Fibroblast of lung (primary cell): ENCODE results near the gene CHRM5. TPM values are rescaled to one million over a fixed set of nuclear protein-coding genes. Genes with fewer than 3 reads are reported as not detected.

Source experiments
- DNase-seq, 2 donors: peaks; one replicate each; pipeline versions ENCODE4 v3.0.0 to v3.0.0-alpha.2; 2010; ENCODE audit warnings: low read depth in 2 of 2
- H2AFZ ChIP-seq: 2 replicates; pipeline ENCODE4 v1.5.1; 2012; ENCODE audit warnings: low read length, control low read depth, inconsistent platforms
- H3K27ac ChIP-seq: 2 replicates; pipeline ENCODE4 v1.5.1; 2011; ENCODE audit warnings: low read length, control low read depth; ENCODE audit not compliant: insufficient read depth
- H3K27me3 ChIP-seq: 2 replicates; pipeline ENCODE4 v1.5.1; 2011; ENCODE audit warnings: mild to moderate bottlenecking, low read length; ENCODE audit not compliant: control insufficient read depth, insufficient read depth
- H3K36me3 ChIP-seq: 2 replicates; pipeline ENCODE4 v1.5.1; 2011; ENCODE audit warnings: low read length; ENCODE audit not compliant: control insufficient read depth, insufficient read depth
- H3K4me1 ChIP-seq: 2 replicates; pipeline ENCODE4 v1.5.1; 2011; ENCODE audit warnings: low read length; ENCODE audit not compliant: control insufficient read depth, insufficient read depth; ENCODE audit errors: extremely low read depth
- H3K4me2 ChIP-seq: 2 replicates; pipeline ENCODE4 v1.5.1; 2011; ENCODE audit warnings: low read length, control low read depth; ENCODE audit not compliant: insufficient read depth; ENCODE audit errors: extremely low read depth
- H3K4me3 ChIP-seq, 4 experiments: fragments of 200-600 bp in 1 of 4; sonication (generic) in 1 of 4; replicated peaks in 1 of 4; 2 replicates each; pipeline ENCODE4 v1.5.1; 2011 to 2016; ENCODE audit warnings: low read length in 4 of 4, low read depth in 3 of 4, mild to moderate bottlenecking in 3 of 4, control low read depth in 2 of 4, inconsistent platforms in 1 of 4, mixed read lengths in 1 of 4; ENCODE audit not compliant: insufficient read depth in 1 of 4; ENCODE audit errors: control extremely low read depth in 1 of 4
- H3K79me2 ChIP-seq: 2 replicates; pipeline ENCODE4 v1.5.1; 2012; ENCODE audit warnings: mild to moderate bottlenecking, low read length, inconsistent platforms; ENCODE audit not compliant: control insufficient read depth, insufficient read depth
- H3K9ac ChIP-seq: 2 replicates; pipeline ENCODE4 v1.5.1; 2011; ENCODE audit warnings: mild to moderate bottlenecking, low read length, control low read depth; ENCODE audit not compliant: insufficient read depth
- H3K9me3 ChIP-seq: 2 replicates; pipeline ENCODE4 v1.5.1; 2012; ENCODE audit warnings: low read depth, low read length; ENCODE audit not compliant: control insufficient read depth, insufficient read depth
- H4K20me1 ChIP-seq: 2 replicates; pipeline ENCODE4 v1.5.1; 2011; ENCODE audit warnings: low read length; ENCODE audit not compliant: control insufficient read depth, insufficient read depth; ENCODE audit errors: extremely low read depth
- EZH2 ChIP-seq: IDR thresholded peaks from 2 replicates; pipeline ENCODE4 v1.5.1; 2012; ENCODE audit warnings: low read length, control low read depth, mild to moderate bottlenecking; ENCODE audit errors: missing control alignments
- polyA plus RNA-seq, 2 donors: library from polyadenylated mRNA; depleted of rRNA in 1 of 2; stranded (reverse) in 1 of 2; unstranded in 1 of 2; fragments of >200 nt; gene quantifications; 2 replicates each; pipeline ENCODE4 v1.2.1, GENCODE V29; 2011 to 2012; ENCODE audit warnings: missing spikeins in 1 of 2
- total RNA-seq: library from RNA; depleted of rRNA; stranded (reverse); fragments of >200 nt; gene quantifications from 2 replicates; pipeline ENCODE4 v1.2.1, GENCODE V29; 2014
- TF ChIP-seq, protein P1 (sequence below), 2 donors: IDR thresholded peaks in 1 of 2; conservative IDR thresholded peaks in 1 of 2; 1 replicate in 1 of 2; 2 replicates in 1 of 2; pipeline ENCODE4 v1.5.1; 2011 to 2012; ENCODE audit warnings: low read length in 2 of 2, control low read depth in 1 of 2, inconsistent platforms in 1 of 2, low read depth in 1 of 2, mild to moderate bottlenecking in 1 of 2

CHRM5 gene
- total and polyA plus RNA-seq, 2 donors (not counting 1 experiment from before 2014, with no cell fraction given), result 0.03 TPM; not detected in 1

DNA sequence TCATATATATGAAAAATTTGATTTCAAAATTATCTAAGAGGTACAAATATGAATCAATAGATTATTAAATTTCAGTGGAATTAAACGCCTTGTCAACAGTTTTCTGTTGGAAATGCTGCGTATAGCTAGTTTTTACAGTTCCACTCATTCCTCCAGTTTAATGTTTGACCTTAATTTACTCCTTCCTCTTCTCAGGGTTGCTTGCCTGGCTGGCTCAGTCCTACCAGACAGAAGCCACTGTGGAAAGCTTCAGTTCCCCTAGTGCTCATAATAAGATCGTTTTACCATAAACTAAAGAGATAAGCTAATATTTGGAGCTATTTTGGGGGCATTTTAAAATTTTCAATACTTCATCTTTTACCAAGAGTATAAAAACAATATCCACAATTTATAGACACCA lies 110.6 kb downstream of the CHRM5 start:
- no peaks in the 10 kb centered on the region for H3K9me3 ChIP-seq
- H3K27me3 ChIP-seq, result no peaks in the 10 kb centered on the region
- DNase-seq, result no peak
- H3K27ac ChIP-seq, result no peak overlapping the region
- no peak overlapping the region for H3K4me2 ChIP-seq
- H3K9ac ChIP-seq, result no peak overlapping the region
- no peak overlapping the region for H3K4me3 ChIP-seq
- peaks cover 2% of the 10 kb centered on the region for H3K36me3 ChIP-seq
- no peaks in the 10 kb centered on the region for H3K4me1 ChIP-seq
- H4K20me1 ChIP-seq, result no peaks in the 10 kb centered on the region
- TF ChIP-seq, protein P1, sequence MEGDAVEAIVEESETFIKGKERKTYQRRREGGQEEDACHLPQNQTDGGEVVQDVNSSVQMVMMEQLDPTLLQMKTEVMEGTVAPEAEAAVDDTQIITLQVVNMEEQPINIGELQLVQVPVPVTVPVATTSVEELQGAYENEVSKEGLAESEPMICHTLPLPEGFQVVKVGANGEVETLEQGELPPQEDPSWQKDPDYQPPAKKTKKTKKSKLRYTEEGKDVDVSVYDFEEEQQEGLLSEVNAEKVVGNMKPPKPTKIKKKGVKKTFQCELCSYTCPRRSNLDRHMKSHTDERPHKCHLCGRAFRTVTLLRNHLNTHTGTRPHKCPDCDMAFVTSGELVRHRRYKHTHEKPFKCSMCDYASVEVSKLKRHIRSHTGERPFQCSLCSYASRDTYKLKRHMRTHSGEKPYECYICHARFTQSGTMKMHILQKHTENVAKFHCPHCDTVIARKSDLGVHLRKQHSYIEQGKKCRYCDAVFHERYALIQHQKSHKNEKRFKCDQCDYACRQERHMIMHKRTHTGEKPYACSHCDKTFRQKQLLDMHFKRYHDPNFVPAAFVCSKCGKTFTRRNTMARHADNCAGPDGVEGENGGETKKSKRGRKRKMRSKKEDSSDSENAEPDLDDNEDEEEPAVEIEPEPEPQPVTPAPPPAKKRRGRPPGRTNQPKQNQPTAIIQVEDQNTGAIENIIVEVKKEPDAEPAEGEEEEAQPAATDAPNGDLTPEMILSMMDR (conservative IDR thresholded peaks at IDR 0.05 in 1 of 2, IDR thresholded peaks at IDR 0.05 in 1 of 2; ENCODE audit: low read depth in 1 of 2, low read length in 2 of 2), result no peak
- TF ChIP-seq EZH2, result no peak
- no peak overlapping the region for H2AFZ ChIP-seq
- H3K79me2 ChIP-seq, result no peaks in the 10 kb centered on the region

DNA sequence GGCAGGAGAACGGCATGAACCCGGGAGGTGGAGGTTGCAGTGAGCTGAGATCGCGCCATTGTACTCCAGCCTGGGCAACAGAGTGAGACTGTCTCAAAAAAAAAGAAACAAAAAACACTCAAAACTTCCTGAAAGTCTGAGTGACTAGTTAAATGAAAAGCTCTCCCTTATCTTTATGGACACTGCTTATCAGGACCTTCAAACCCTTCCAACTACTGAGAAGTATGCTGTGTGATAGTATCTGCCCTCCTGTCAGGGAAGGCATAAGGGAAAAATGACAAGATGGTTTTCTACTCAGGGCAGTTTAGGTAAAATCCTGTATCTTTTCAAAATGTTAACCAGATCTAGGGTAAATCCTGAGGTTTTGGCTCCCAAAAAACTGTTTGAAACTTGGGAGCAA lies 111.6 kb downstream of the CHRM5 start:
- Histone ChIP-seq H3K4me3 (no peak overlapping the region), H3K27me3 (no peaks in the 10 kb centered on the region), H3K4me1 (peaks cover 2% of the 10 kb centered on the region), H3K36me3 (peaks cover 2% of the 10 kb centered on the region), H4K20me1 (no peaks in the 10 kb centered on the region), H3K9me3 (no peaks in the 10 kb centered on the region), H2AFZ (no peak overlapping the region), H3K9ac (no peak overlapping the region), H3K79me2 (no peaks in the 10 kb centered on the region), H3K27ac (no peak overlapping the region), H3K4me2 (no peak overlapping the region)
- no peak for DNase-seq
- TF ChIP-seq EZH2, result no peak
- TF ChIP-seq, protein P1 (conservative IDR thresholded peaks at IDR 0.05 in 1 of 2, IDR thresholded peaks at IDR 0.05 in 1 of 2; ENCODE audit: low read depth in 1 of 2, low read length in 2 of 2), result no peak

DNA sequence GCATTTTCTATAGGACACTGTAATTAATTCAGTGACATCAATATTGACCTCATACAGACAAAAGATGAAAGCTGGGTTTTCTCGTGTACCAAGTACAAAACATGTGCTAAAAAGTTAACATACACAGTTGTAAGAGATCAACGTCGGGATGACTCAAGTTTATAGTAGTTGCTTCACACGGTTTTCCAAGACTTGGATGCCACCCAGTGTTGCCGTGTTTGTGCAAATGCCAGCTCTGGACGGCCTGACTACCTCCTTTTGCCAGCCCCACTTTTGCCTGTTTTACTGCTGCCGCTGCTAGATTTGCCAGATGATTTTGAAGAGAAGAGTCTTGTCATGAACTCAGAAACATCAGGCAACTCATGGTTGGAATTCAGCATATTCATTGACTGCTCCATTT lies 115.8 kb downstream of the CHRM5 start:
- Histone ChIP-seq H3K36me3 (peaks cover 2% of the 10 kb centered on the region), H3K27ac (peak overlapping the region; percentile 23)

More for the DNA sequence above, 115.8 kb downstream of the CHRM5 start:
- Histone ChIP-seq H3K79me2 (no peaks in the 10 kb centered on the region), H3K4me2 (no peak overlapping the region), H4K20me1 (no peaks in the 10 kb centered on the region), H3K9me3 (no peaks in the 10 kb centered on the region), H3K4me1 (peaks cover 2% of the 10 kb centered on the region), H3K4me3 (no peak overlapping the region), H3K27me3 (no peaks in the 10 kb centered on the region), H2AFZ (no peak overlapping the region), H3K9ac (no peak overlapping the region)
- peak; percentile 67 to 90 for DNase-seq
- no peak for TF ChIP-seq EZH2
- TF ChIP-seq, protein P1 (conservative IDR thresholded peaks at IDR 0.05 in 1 of 2, IDR thresholded peaks at IDR 0.05 in 1 of 2; ENCODE audit: low read depth in 1 of 2, low read length in 2 of 2), result no peak
